LoVo (cell line): ENCODE data around the gene KIF6.

Experiments used
- DNase-seq: peaks from one replicate; pipeline ENCODE4 v3.0.0-alpha.2; 2016; ENCODE audit warnings: low spot score

The KIF6 gene

GRCh38 chr6:39451831-39452230 is 273.4 kb downstream of the KIF6 start:
- DNase-seq, result no peak

GRCh38 chr6:39449022-39449421 is 276.2 kb downstream of the KIF6 start:
- no peak for DNase-seq

- DNase-seq, result no peak
Measured at GRCh38 chr6:39446909-39447308, 278.3 kb downstream of the KIF6 start.

DNA sequence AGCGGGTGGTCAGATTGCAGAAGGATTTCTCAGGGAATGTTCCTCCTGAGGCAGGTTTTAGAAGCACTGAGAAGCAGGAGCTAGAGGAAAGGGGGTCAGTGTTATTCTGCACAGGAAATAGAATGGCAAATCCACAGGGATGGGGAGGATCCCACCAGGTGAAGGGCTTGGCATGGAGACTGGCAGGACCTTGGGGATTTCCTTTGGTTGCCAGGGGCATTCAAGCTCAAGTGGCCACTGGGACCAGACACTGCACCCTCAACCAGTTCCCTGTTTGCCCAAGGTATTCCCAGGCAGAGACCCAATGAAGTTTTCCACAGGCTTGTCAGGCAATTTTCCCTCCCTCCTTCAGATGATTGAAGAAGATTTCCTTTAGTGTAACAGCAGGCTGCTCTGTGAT is 279.5 kb downstream of the KIF6 start:
- no peak for DNase-seq

DNA sequence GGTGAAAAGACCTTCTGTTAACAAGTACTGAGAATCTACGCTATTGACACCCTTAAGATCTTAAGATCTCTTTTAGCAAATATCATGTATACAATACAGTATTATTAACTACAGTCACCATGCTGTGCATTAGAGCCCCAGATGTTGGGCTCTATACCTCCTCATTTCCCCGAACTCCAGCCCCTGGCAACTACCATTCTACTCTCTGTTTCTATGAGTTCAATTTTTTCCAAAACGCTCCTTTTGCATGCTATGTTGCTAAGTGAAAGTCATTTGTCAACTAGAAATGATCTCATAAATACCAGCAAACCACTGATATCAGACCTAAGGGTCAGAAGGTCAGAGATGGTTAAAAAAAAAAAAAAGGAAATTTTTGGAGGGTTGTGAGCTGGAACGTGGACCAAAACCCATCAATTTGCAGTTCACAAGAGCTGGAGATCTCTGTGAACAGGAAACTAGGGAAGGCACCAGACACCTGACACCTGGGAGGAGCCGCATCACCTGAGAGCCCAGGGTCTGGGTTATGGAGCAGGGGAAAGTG is 280.7 kb downstream of the KIF6 start:
- DNase-seq, result no peak

DNA sequence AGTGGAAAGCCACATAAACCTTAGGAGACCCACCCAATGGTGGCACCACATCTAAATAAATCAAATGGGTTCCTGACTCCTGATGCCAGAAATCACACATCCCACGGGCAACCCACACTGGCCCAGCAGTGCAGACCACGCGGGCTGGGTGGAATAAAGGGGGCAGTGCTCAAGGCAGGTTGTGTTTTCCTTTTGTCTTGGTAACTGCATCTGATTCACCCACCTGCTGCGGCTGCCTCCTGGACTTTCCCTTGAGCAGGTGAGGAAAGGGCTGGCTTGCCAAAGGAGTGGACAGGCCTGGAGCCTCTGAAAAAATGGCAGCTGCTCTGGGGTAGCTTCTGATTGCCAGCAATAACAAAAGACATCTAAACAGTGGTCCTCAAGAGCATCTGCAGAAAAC is 283.2 kb downstream of the KIF6 start:
- DNase-seq, result no peak

- no peak for DNase-seq
Measured at GRCh38 chr6:39441301-39441700, 283.9 kb downstream of the KIF6 start.

DNA sequence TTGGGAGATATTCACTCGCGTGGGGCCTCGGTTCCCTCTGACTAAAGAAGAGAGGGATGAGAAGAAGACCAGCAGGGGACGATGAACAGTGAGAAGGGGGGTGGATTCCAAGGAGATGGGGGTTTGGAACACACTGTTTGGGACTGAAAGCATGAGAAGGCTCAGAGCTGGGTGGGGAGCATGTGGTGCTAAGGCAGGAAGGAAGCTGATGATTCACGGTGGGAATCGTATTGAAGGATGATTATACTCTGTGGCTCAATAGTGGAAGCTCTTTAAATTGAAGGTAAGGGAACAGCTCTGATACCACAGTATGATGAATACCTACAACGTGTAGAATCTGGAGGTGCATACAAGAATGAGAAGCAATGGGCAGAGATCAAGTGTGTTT is 285.2 kb downstream of the KIF6 start:
- no peak for DNase-seq

- no peak for DNase-seq
Measured at GRCh38 chr6:39439342-39440038, 285.7 kb downstream of the KIF6 start.

DNA sequence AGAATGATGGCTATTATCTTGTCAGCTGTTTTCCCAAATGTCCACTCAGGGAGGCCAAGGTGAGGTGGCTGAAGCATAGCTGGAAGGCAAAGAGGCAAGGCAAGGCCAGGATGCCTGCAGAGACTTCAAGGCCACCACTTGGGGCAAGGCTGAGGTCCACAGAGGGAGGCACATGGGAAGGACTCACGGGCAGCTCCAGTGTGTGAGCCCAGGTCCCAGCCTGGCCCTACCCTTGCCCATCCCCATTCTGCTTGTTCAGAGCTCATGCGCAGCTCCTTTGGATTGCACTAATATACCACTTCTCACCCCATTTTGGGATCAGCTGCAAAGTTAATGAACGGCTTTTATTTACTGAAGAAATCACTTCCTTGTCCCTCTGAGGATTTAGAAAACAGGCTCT is 291.6 kb downstream of the KIF6 start:
- DNase-seq, result no peak

GRCh38 chr6:39432330-39433025 is 292.7 kb downstream of the KIF6 start:
- no peak for DNase-seq

GRCh38 chr6:39430871-39431523 is 294.2 kb downstream of the KIF6 start:
- DNase-seq, result no peak

GRCh38 chr6:39430446-39430845 is 294.8 kb downstream of the KIF6 start:
- DNase-seq, result no peak

GRCh38 chr6:39428816-39429215 is 296.4 kb downstream of the KIF6 start:
- no peak for DNase-seq

DNA sequence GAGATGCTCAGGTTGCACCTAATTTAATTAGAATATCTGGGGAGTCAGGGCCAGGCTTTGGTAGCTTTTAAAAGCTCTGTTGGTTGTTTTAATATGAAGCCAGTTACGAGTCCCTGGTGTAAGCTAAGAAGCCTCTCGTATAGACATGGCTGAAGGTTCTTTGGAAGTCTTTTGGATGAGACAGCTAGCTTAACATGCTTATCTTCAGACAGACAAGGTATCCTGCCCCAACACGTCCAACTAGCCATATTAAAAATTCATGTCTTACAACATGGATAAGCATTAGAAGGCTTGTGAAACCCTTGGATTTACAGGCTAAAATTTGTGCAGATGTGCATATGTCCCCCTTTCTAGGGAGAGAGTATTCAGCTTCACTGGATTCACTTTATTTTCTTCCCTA is 297.1 kb downstream of the KIF6 start:
- DNase-seq, result no peak

DNA sequence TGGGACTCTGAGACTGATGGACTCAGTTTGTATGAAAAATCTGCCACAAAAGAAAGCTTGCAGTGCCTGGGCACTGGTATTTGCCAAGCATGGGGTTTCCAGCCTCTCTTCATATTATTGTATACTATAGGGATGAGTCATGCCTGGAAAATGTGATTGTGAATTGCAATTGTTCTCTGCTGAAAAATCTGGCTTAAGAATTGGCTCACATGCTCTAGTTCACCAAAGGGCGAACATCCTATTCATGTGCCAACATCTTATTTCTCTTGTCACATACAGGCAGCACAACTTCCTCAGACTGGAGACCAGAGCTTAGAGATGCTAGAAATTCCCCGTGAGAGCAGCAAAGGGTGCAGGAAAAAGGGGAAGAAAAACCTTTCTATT is 299.1 kb downstream of the KIF6 start:
- DNase-seq, result no peak

DNA sequence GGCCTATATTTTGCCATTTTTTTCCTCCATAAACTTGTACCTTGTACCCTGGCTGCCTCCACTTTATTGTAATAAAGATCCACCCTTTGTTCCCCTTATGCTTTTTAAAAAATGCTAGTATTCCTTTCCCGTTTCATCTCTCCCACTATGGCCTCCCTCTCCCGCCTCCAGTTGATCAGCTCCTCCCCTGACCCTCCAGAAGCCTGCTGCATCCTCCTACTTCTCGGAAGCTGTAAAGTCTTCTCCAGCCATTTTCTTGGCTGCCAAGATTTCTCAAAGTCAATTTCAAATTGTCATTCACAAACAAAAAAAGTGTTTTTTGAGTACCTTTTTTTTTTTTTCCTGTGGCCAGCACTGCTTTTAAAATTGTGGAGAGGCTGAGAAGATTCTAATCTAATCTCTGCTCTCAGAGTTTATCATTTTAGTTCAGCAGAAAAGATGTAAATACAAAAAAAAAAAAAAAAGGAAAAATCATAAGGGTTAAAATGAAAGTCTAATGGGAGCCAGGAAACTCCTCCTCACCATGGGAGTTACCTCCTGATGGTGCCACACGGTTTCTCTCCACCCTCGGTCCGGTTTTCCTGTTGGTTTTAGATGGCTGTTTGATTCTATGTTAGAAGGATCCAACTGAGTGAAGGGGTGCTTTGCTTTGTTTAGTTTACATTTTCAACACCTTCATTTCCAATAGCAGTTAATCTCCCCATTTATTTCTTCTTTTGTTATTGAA is 299.7 kb downstream of the KIF6 start:
- no peak for DNase-seq

GRCh38 chr6:39424831-39425230 is 300.4 kb downstream of the KIF6 start:
- DNase-seq, result no peak

- no peak for DNase-seq
Measured at GRCh38 chr6:39422238-39422637, 303.0 kb downstream of the KIF6 start.

GRCh38 chr6:39421383-39422225 is 303.6 kb downstream of the KIF6 start:
- no peak for DNase-seq
